ENCODE data around the gene FAM3C. TPM values are rescaled to one million over a fixed set of nuclear protein-coding genes. Genes with fewer than 3 reads are reported as not detected.

FAM3C gene
- total and polyA plus RNA-seq, 2 of the 8 experiments (the other 6 are each of a cell fraction or from before 2014, with no cell fraction given): 27.0 to 77.7 TPM

- TF ChIP-seq CTCF (IDR thresholded peaks at IDR 0.05; ENCODE audit: control extremely low read depth in 1 of 3, insufficient read depth in 1 of 3, low read depth in 1 of 3, low read length in 3 of 3): no peak
- no peak for TF ChIP-seq YY1 (IDR thresholded peaks at IDR 0.05; ENCODE audit: low read depth, low read length)
- no peak for TF ChIP-seq CHD1 (IDR thresholded peaks at IDR 0.05; ENCODE audit: low read depth, low read length)
Observed at GRCh38 chr7:121410829-121411596, 14.9 kb upstream of the FAM3C start (continued).
